Measurements from ENCODE around the gene DNAH17.

DNAH17 gene

DNA sequence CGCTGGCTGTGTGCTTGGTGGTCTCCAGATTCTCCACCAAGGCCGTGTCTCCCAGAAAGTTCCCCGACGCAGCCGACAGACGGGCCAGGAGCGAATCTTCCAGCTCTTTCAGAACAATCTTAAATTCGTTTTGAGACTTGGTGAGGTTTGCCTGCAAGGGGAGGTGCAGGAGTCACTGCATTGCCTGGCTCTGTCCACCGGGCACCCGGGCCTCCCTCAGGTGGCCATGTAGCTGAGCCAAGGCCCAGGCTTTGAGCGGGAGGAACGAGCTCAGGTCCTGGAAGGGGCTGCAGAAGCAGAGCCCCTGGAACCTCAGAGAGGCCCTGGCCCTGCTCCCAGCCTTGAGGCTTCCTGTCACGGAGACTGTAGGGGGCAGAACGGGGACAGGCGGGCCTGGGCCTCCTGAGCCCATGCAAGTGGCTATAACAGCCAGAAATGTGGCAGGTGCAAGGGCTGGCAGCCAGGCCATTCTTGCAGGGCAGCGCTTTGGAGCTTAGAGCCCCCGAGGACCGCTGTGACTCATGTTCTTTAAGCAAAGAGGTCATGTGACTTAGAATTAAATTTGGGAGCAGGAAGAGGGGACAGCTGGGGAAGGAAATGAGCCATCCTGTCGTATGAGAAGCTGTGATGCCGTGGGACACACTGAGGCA lies 126.4 kb downstream of the DNAH17 start:
- no CpG with 5 or more reads among the region's 20 CpGs for WGBS (ENCODE audit: insufficient coverage, insufficient read length)
- H3K27ac ChIP-seq (ENCODE audit: low read length): no peak overlapping the region
- H3K36me3 ChIP-seq (ENCODE audit: control insufficient read depth, insufficient read depth, low read length): no peaks in the 10 kb centered on the region
- DNase-seq (ENCODE audit: low read depth, low spot score): no peak
- H3K27me3 ChIP-seq (ENCODE audit: control insufficient read depth, insufficient read depth, low read length): no peaks in the 10 kb centered on the region
- H3K4me1 ChIP-seq (ENCODE audit: control insufficient read depth, insufficient read depth, low read length): no peaks in the 10 kb centered on the region
- H3K4me3 ChIP-seq (ENCODE audit: low read length): no peak overlapping the region
- no peaks in the 10 kb centered on the region for H3K9me3 ChIP-seq (ENCODE audit: control insufficient read depth, insufficient read depth, low read length)

DNA sequence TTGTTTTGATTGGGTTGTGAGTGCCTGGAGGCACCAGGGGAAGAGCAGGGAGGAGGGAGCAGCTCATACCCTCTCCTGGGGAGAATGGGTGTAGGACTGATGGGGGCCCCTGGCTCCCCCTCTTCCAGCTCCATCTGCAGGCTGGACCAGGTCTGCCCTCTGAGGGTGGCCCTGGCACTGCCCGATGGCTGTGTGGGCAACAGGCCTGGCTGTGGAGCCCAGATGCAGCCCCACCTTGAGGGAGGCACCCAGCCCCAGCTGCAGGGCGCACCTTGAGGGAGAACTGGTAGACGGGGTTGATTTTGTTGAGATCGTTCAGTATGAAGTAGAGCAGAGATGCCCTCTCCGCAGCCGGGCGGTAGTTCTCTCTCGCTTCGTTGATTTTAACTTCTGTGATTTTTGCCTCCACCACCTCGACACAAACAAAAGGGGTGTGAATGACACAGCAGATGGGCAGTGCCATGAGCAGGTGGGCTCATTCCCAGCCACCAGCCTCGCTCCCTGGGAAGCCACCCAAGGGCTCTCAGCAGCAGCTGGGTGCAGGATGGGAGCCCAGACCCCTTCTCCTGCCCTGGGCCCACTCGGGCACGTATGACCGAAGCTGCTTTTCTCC lies 127.1 kb downstream of the DNAH17 start:
- H3K27ac ChIP-seq (ENCODE audit: low read length): no peak overlapping the region
- DNase-seq (ENCODE audit: low read depth, low spot score): no peak
- H3K27me3 ChIP-seq (ENCODE audit: control insufficient read depth, insufficient read depth, low read length): no peaks in the 10 kb centered on the region
- H3K9me3 ChIP-seq (ENCODE audit: control insufficient read depth, insufficient read depth, low read length): no peaks in the 10 kb centered on the region
- no peak overlapping the region for H3K4me3 ChIP-seq (ENCODE audit: low read length)
- no CpG with 5 or more reads among the region's 14 CpGs for WGBS (ENCODE audit: insufficient coverage, insufficient read length)
- no peaks in the 10 kb centered on the region for H3K4me1 ChIP-seq (ENCODE audit: control insufficient read depth, insufficient read depth, low read length)
- no peaks in the 10 kb centered on the region for H3K36me3 ChIP-seq (ENCODE audit: control insufficient read depth, insufficient read depth, low read length)

DNA sequence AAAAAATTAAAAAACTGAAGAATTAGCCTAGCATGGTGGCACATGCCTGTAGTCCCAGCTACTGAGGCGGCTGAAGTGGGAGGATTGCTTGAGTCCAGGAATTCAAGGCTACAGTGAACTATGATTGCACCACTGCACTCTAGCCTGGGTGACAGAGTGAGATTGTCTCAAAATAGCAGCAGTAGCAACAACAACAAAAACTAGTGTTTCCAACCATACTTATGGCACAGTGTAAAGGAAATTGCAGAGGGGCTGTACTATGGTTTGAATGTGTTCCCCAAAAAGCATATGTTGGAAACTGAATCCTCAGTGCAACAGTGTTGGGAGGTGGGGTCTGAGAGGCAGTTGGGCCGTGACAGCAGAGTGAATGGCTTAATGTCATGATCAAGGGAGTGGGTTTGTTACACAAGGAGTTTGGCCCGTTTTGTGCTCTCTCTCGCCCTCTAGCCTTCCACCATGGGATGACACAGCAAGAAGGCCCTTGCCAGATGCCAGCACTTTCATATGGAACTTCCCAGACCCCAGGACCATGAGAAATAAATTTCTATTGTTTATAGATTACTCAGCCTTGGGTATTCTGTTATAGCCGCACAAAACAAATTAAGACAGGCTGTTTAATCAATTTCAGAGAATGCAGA lies 128.7 kb downstream of the DNAH17 start:
- Histone ChIP-seq H3K36me3 (ENCODE audit: control insufficient read depth, insufficient read depth, low read length) (no peaks in the 10 kb centered on the region), H3K9me3 (ENCODE audit: control insufficient read depth, insufficient read depth, low read length) (no peaks in the 10 kb centered on the region), H3K27ac (ENCODE audit: low read length) (no peak overlapping the region), H3K27me3 (ENCODE audit: control insufficient read depth, insufficient read depth, low read length) (no peaks in the 10 kb centered on the region), H3K4me1 (ENCODE audit: control insufficient read depth, insufficient read depth, low read length) (no peaks in the 10 kb centered on the region), H3K4me3 (ENCODE audit: low read length) (no peak overlapping the region)
- DNase-seq (ENCODE audit: low read depth, low spot score): no peak
- WGBS (ENCODE audit: insufficient coverage, insufficient read length): no CpG with 5 or more reads among the region's 5 CpGs

DNA sequence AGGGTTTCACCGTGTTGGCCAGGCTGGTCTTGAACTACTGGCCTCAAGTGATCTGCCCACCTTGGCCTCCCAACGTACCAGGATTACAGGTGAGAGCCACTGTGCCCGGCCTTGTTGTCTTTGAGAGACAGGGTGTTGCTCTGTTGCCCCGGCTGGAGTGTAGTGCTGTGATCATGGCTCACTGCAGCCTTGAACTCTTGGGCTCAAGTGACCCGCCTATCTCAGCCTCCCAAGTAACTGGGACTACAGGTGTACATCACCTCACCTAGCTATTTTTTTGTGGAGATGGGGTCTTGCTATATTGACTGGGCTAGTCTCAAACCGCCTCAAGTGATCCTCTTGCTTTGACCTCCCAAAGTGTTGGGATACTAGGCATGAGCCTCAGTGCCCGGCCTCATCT lies 130.4 kb downstream of the DNAH17 start:
- Histone ChIP-seq H3K4me3 (ENCODE audit: low read length) (no peak overlapping the region), H3K36me3 (ENCODE audit: control insufficient read depth, insufficient read depth, low read length) (no peaks in the 10 kb centered on the region), H3K4me1 (ENCODE audit: control insufficient read depth, insufficient read depth, low read length) (no peaks in the 10 kb centered on the region), H3K27ac (ENCODE audit: low read length) (no peak overlapping the region), H3K27me3 (ENCODE audit: control insufficient read depth, insufficient read depth, low read length) (no peaks in the 10 kb centered on the region), H3K9me3 (ENCODE audit: control insufficient read depth, insufficient read depth, low read length) (no peaks in the 10 kb centered on the region)
- DNase-seq (ENCODE audit: low read depth, low spot score): no peak
- WGBS (ENCODE audit: insufficient coverage, insufficient read length): no CpG with 5 or more reads among the region's 7 CpGs

- WGBS (ENCODE audit: insufficient coverage, insufficient read length): no CpG with 5 or more reads among the region's 20 CpGs
- no peaks in the 10 kb centered on the region for H3K27me3 ChIP-seq (ENCODE audit: control insufficient read depth, insufficient read depth, low read length)
Measured at GRCh38 chr17:78444392-78444791, 132.8 kb downstream of the DNAH17 start.

GRCh38 chr17:78442648-78443218 lies 134.5 kb downstream of the DNAH17 start:
- Histone ChIP-seq H3K36me3 (ENCODE audit: control insufficient read depth, insufficient read depth, low read length) (no peaks in the 10 kb centered on the region), H3K27ac (ENCODE audit: low read length) (no peak overlapping the region), H3K4me3 (ENCODE audit: low read length) (no peak overlapping the region), H3K27me3 (ENCODE audit: control insufficient read depth, insufficient read depth, low read length) (no peaks in the 10 kb centered on the region), H3K4me1 (ENCODE audit: control insufficient read depth, insufficient read depth, low read length) (no peaks in the 10 kb centered on the region), H3K9me3 (ENCODE audit: control insufficient read depth, insufficient read depth, low read length) (no peaks in the 10 kb centered on the region)
- DNase-seq (ENCODE audit: low read depth, low spot score): no peak
- no CpG with 5 or more reads among the region's 19 CpGs for WGBS (ENCODE audit: insufficient coverage, insufficient read length)

More at GRCh38 chr17:78444392-78444791, 132.8 kb downstream of the DNAH17 start:
- H3K9me3 ChIP-seq (ENCODE audit: control insufficient read depth, insufficient read depth, low read length): no peaks in the 10 kb centered on the region
- no peak for DNase-seq (ENCODE audit: low read depth, low spot score)
- no peaks in the 10 kb centered on the region for H3K36me3 ChIP-seq (ENCODE audit: control insufficient read depth, insufficient read depth, low read length)
- no peaks in the 10 kb centered on the region for H3K4me1 ChIP-seq (ENCODE audit: control insufficient read depth, insufficient read depth, low read length)
- no peak overlapping the region for H3K27ac ChIP-seq (ENCODE audit: low read length)
- H3K4me3 ChIP-seq (ENCODE audit: low read length): no peak overlapping the region

GRCh38 chr17:78441271-78441971 lies 135.8 kb downstream of the DNAH17 start:
- Histone ChIP-seq H3K36me3 (ENCODE audit: control insufficient read depth, insufficient read depth, low read length) (no peaks in the 10 kb centered on the region), H3K4me1 (ENCODE audit: control insufficient read depth, insufficient read depth, low read length) (no peaks in the 10 kb centered on the region), H3K27ac (ENCODE audit: low read length) (no peak overlapping the region), H3K9me3 (ENCODE audit: control insufficient read depth, insufficient read depth, low read length) (no peaks in the 10 kb centered on the region), H3K27me3 (ENCODE audit: control insufficient read depth, insufficient read depth, low read length) (no peaks in the 10 kb centered on the region), H3K4me3 (ENCODE audit: low read length) (no peak overlapping the region)
- no peak for DNase-seq (ENCODE audit: low read depth, low spot score)
- no CpG with 5 or more reads among the region's 12 CpGs for WGBS (ENCODE audit: insufficient coverage, insufficient read length)

DNA sequence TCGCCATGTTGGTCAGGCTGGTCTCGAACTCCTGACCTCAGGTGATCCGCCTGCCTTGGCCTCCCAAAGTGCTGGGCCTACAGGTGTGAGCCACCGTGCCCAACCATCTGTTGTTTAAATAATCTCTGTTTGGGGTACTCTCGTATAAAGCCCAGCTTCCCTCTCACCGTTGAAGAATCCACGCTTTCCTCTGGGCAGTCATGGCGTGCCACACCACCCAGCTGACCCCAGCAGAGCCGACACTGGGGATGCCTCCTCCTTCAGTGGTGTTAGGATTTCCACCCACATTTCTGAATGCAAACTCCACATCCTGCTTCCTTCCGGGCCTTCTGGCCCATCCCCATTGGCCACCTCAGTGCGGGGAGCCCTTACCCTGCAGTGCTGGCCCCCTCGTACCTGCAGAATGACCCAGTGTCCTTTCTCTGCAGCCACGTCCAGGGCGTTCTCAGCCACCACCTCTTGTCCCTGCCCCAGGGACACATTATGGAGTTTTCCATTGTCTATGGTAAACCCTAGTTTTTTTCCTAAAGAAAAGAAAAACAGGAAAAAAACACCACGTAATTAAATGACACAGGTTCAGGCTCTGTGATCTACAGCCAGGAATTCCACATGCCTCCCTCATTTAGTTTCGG lies 138.4 kb downstream of the DNAH17 start:
- no peak overlapping the region for H3K27ac ChIP-seq (ENCODE audit: low read length)
- no peak overlapping the region for H3K4me3 ChIP-seq (ENCODE audit: low read length)
- no CpG with 5 or more reads among the region's 16 CpGs for WGBS (ENCODE audit: insufficient coverage, insufficient read length)
- no peaks in the 10 kb centered on the region for H3K36me3 ChIP-seq (ENCODE audit: control insufficient read depth, insufficient read depth, low read length)
- peaks cover 2% of the 10 kb centered on the region; the same call in 1 of the 2 replicates for H3K4me1 ChIP-seq (ENCODE audit: control insufficient read depth, insufficient read depth, low read length)
- no peak for DNase-seq (ENCODE audit: low read depth, low spot score)
- H3K27me3 ChIP-seq (ENCODE audit: control insufficient read depth, insufficient read depth, low read length): no peaks in the 10 kb centered on the region
- H3K9me3 ChIP-seq (ENCODE audit: control insufficient read depth, insufficient read depth, low read length): no peaks in the 10 kb centered on the region

GRCh38 chr17:78438271-78438691 lies 138.9 kb downstream of the DNAH17 start:
- no peaks in the 10 kb centered on the region for H3K9me3 ChIP-seq (ENCODE audit: control insufficient read depth, insufficient read depth, low read length)
- H3K4me1 ChIP-seq (ENCODE audit: control insufficient read depth, insufficient read depth, low read length): peaks cover 2% of the 10 kb centered on the region; the same call in 1 of the 2 replicates
- H3K27me3 ChIP-seq (ENCODE audit: control insufficient read depth, insufficient read depth, low read length): no peaks in the 10 kb centered on the region
- H3K4me3 ChIP-seq (ENCODE audit: low read length): no peak overlapping the region
- DNase-seq (ENCODE audit: low read depth, low spot score): no peak
- no peak overlapping the region for H3K27ac ChIP-seq (ENCODE audit: low read length)
- H3K36me3 ChIP-seq (ENCODE audit: control insufficient read depth, insufficient read depth, low read length): no peaks in the 10 kb centered on the region
- no CpG with 5 or more reads among the region's 10 CpGs for WGBS (ENCODE audit: insufficient coverage, insufficient read length)

Data from iPS DF 6.9 (cell line).